ENCODE data around the gene RHOB. TPM values are rescaled to one million over a fixed set of nuclear protein-coding genes. Genes with fewer than 3 reads are reported as not detected.
A peak's percentile ranks its signal among the peaks of the same experiment; 100 is the strongest.

RHOB gene
- total RNA-seq, 1 donor from 2014 or later = 292 TPM

GRCh38 chr2:20451000-20451290 is 4.1 kb downstream of the RHOB start:
- Mint-ChIP-seq H3K27me3 (ENCODE audit: unreplicated experiment) (peaks cover 13% of the 10 kb centered on the region), H3K4me1 (ENCODE audit: unreplicated experiment) (peaks cover 35% of the 10 kb centered on the region), H3K9me3 (ENCODE audit: unreplicated experiment) (no peaks in the 10 kb centered on the region), H3K36me3 (ENCODE audit: low read depth, unreplicated experiment) (peaks cover 17% of the 10 kb centered on the region), H3K4me3 (ENCODE audit: unreplicated experiment) (peak overlapping the region; percentile 33), H3K27ac (ENCODE audit: unreplicated experiment) (peak overlapping the region; percentile 55)
- DNase-seq (ENCODE audit: low spot score) = no peak
- TF ChIP-seq CTCF (IDR thresholded peaks at IDR 0.05; ENCODE audit: unreplicated experiment) = no peak

- peak overlapping the region; percentile 33 for H3K4me3 Mint-ChIP-seq (ENCODE audit: unreplicated experiment)
- DNase-seq (ENCODE audit: low spot score) = no peak
- H3K27ac Mint-ChIP-seq (ENCODE audit: unreplicated experiment) = peak overlapping the region; percentile 55
- H3K4me1 Mint-ChIP-seq (ENCODE audit: unreplicated experiment) = peaks cover 35% of the 10 kb centered on the region
- peaks cover 13% of the 10 kb centered on the region for H3K27me3 Mint-ChIP-seq (ENCODE audit: unreplicated experiment)
- TF ChIP-seq CTCF (IDR thresholded peaks at IDR 0.05; ENCODE audit: unreplicated experiment) = no peak
- peaks cover 17% of the 10 kb centered on the region for H3K36me3 Mint-ChIP-seq (ENCODE audit: low read depth, unreplicated experiment)
- no peaks in the 10 kb centered on the region for H3K9me3 Mint-ChIP-seq (ENCODE audit: unreplicated experiment)
Measured at GRCh38 chr2:20451341-20451740, 4.5 kb downstream of the RHOB start.

GRCh38 chr2:20451761-20452499 is 5.1 kb downstream of the RHOB start:
- no peak overlapping the region for H3K27ac Mint-ChIP-seq (ENCODE audit: unreplicated experiment)
- H3K27me3 Mint-ChIP-seq (ENCODE audit: unreplicated experiment) = peaks cover 12% of the 10 kb centered on the region
- no peaks in the 10 kb centered on the region for H3K9me3 Mint-ChIP-seq (ENCODE audit: unreplicated experiment)
- DNase-seq (ENCODE audit: low spot score) = no peak
- H3K36me3 Mint-ChIP-seq (ENCODE audit: low read depth, unreplicated experiment) = peaks cover 17% of the 10 kb centered on the region
- no peak overlapping the region for H3K4me3 Mint-ChIP-seq (ENCODE audit: unreplicated experiment)
- no peak for TF ChIP-seq CTCF (IDR thresholded peaks at IDR 0.05; ENCODE audit: unreplicated experiment)
- H3K4me1 Mint-ChIP-seq (ENCODE audit: unreplicated experiment) = peaks cover 35% of the 10 kb centered on the region

GRCh38 chr2:20452551-20452950 is 5.7 kb downstream of the RHOB start:
- Mint-ChIP-seq H3K36me3 (ENCODE audit: low read depth, unreplicated experiment) (peaks cover 17% of the 10 kb centered on the region), H3K4me3 (ENCODE audit: unreplicated experiment) (no peak overlapping the region), H3K9me3 (ENCODE audit: unreplicated experiment) (no peaks in the 10 kb centered on the region), H3K27ac (ENCODE audit: unreplicated experiment) (no peak overlapping the region), H3K27me3 (ENCODE audit: unreplicated experiment) (peaks cover 11% of the 10 kb centered on the region), H3K4me1 (ENCODE audit: unreplicated experiment) (peaks cover 35% of the 10 kb centered on the region)
- TF ChIP-seq CTCF (IDR thresholded peaks at IDR 0.05; ENCODE audit: unreplicated experiment) = no peak
- no peak for DNase-seq (ENCODE audit: low spot score)

- H3K9me3 Mint-ChIP-seq (ENCODE audit: unreplicated experiment) = no peaks in the 10 kb centered on the region
- DNase-seq (ENCODE audit: low spot score) = no peak
- no peak for TF ChIP-seq CTCF (IDR thresholded peaks at IDR 0.05; ENCODE audit: unreplicated experiment)
- peaks cover 11% of the 10 kb centered on the region for H3K27me3 Mint-ChIP-seq (ENCODE audit: unreplicated experiment)
- no peak overlapping the region for H3K27ac Mint-ChIP-seq (ENCODE audit: unreplicated experiment)
- peaks cover 35% of the 10 kb centered on the region for H3K4me1 Mint-ChIP-seq (ENCODE audit: unreplicated experiment)
- H3K4me3 Mint-ChIP-seq (ENCODE audit: unreplicated experiment) = no peak overlapping the region
- H3K36me3 Mint-ChIP-seq (ENCODE audit: low read depth, unreplicated experiment) = peaks cover 17% of the 10 kb centered on the region
Measured at GRCh38 chr2:20453087-20453486, 6.2 kb downstream of the RHOB start.
